Measurements from ENCODE around the gene GLMN. TPM values are rescaled to one million over a fixed set of nuclear protein-coding genes. Genes with fewer than 3 reads are reported as not detected.

Gene GLMN
- 5.5 to 8.0 TPM (median 7.7 TPM) in 5 replicates for total RNA-seq (2022; extraction: Qiagen RNA extraction; ENCODE audit: low read depth)

GRCh38 chr1:92298573-92299476, at the start of gene GLMN, which contains the start of gene RPAP2:
Gene GLMN, minus strand, starts transcription at chr1:92298987. Its CDS starts 988 bp downstream, at chr1:92297999.
Gene RPAP2, plus strand, starts transcription at chr1:92299059. Its CDS starts 15 bp downstream, at chr1:92299074.

GRCh38 chr1:92217721-92218120, 81.1 kb downstream of the GLMN start, which contains the start of gene C1orf146:
Gene C1orf146, plus strand, starts transcription at chr1:92217915. Its CDS starts 13,506 bp downstream, at chr1:92231421.

Other genes with a start within 250 kb of the GLMN start
- not detected in 5 replicates for gene SETSIP, start 223.6 kb downstream of the GLMN start, total RNA-seq (2022; extraction: Qiagen RNA extraction; ENCODE audit: low read depth)
- 0.55 to 1.5 TPM (median 0.71 TPM) in 5 replicates for gene BTBD8, start 218.6 kb downstream of the GLMN start, total RNA-seq (2022; extraction: Qiagen RNA extraction; ENCODE audit: low read depth)
- not detected in 5 replicates for gene C1orf146, start 81.1 kb downstream of the GLMN start, total RNA-seq (2022; extraction: Qiagen RNA extraction; ENCODE audit: low read depth)
- 8.8 to 13.0 TPM (median 12.7 TPM) in 5 replicates for gene RPAP2, start 72 bp upstream of the GLMN start, total RNA-seq (2022; extraction: Qiagen RNA extraction; ENCODE audit: low read depth)
- gene GFI1, start 187.9 kb upstream of the GLMN start, total RNA-seq (2022; extraction: Qiagen RNA extraction; ENCODE audit: low read depth), result 0.14 to 0.38 TPM (median 0.23 TPM) in 5 replicates